GM19023 (cell line): ENCODE results near the gene SPON2.
A peak's percentile ranks its signal among the peaks of the same experiment; 100 is the strongest.

Experiments
- ATAC-seq: cut with Tn5 transposase; IDR thresholded peaks from one replicate; pipeline ENCODE4 v1.9.1; 2021; ENCODE audit warnings: mild to moderate bottlenecking, moderate library complexity; ENCODE audit not compliant: unreplicated experiment

Gene SPON2

DNA sequence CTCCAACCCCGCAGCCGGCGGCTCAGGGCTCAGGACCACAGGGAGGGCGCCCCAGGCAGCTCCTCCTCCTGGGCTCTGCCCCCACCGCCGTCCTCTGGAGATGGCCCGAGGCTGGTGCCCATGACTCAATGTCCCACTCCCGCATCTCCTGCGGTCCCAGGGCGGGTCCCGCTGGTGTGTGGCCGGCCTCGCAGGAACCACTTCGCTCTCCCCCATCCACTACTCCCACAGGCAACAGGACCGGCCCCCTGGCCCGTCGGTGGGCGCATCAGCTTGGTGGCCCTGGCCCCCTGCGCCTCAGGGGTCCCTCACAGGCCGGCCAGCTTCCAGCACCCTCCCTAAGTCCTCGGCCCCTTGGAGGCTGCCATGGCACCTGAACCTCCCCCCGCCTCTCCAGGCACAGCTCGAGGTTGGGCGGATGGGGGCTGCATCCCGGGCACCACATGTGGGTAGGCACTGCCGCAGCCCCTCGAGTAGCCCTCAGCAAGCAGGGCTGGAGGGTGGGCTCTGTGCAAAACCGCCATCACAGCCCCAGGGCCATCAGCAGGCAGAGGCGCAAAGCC, 22.8 kb upstream of the SPON2 start:
- ATAC-seq: no peak

DNA sequence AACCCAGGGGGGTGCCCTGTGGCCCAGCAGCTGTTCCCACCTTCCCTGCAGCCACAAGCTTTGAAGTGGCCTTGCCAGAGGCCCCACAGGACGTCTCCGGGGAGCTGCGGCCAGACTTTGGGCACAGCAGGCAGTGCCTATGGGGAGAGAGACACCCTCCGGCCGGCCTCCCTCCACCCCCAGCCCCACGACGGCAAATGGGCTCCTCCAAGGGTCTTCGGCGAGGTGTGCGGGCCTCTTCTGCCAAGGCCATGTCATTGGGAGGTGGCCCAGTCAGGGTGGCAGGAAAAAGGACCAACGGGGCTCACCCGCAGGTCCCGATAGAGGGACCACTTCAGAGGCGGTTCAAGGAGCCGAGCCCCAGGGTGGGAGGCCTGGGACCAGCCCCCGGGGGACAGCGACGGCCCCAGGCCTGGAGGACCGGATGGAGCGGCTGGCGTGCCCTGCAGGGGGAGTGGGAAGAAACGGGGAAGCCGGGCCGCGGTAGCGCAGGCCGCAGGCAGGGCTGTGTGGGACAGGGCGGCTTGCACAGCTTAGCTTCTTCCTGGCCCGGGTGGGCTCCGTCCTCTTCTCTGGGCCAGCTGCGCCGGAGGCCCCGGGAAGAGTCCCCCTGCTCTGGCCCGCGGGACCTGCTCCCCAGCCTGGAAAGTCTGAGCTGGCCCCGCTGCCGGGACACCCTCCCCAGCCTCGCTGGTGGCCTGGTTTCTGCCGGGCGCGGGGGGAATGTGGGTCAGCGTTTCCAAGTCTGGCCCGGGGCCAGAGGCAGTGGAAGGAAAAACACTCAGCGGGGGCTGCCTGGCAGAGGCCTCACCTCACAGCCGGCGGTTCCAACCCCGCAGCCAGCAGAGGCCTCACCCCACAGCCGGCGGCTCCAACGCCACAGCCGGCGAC, 21.9 kb upstream of the SPON2 start:
- ATAC-seq: no peak

DNA sequence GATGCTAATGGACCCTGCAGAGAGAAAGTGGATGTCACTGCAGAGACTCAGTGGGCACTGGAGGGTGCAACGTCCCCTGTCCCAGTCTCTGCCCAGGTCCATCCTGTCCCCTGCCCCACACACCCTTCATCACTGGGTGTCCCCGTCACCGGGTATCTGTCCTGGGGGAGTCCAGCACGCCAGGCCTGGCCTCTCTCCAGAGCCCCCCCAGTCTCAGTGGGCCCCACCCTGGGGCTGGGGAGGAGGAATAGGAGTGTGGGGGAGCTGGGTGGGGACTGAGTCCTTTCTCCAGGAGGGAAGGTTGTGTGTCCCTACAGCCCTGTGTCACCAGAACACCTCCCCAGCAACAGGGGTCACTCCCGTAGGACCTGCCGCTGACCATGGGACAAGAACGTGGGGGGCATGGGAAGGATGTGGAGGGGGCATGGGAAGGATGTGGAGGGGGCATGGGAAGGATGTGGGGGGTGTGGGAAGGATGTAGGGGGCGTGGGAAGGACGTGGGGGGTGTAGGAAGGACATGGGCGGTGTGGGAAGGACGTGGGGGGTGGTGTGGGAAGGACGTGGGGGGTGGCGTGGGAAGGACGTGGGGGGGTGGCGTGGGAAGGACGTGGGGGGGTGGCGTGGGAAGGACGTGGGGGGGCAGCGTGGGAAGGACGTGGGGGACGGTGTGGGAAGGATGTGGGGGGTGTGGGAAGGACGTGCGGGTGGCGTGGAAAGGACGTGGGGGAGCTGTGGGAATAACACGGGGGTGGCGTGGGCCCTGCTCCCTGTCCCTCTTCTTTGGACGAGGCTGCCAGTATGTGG, 21.0 kb upstream of the SPON2 start:
- no peak for ATAC-seq

DNA sequence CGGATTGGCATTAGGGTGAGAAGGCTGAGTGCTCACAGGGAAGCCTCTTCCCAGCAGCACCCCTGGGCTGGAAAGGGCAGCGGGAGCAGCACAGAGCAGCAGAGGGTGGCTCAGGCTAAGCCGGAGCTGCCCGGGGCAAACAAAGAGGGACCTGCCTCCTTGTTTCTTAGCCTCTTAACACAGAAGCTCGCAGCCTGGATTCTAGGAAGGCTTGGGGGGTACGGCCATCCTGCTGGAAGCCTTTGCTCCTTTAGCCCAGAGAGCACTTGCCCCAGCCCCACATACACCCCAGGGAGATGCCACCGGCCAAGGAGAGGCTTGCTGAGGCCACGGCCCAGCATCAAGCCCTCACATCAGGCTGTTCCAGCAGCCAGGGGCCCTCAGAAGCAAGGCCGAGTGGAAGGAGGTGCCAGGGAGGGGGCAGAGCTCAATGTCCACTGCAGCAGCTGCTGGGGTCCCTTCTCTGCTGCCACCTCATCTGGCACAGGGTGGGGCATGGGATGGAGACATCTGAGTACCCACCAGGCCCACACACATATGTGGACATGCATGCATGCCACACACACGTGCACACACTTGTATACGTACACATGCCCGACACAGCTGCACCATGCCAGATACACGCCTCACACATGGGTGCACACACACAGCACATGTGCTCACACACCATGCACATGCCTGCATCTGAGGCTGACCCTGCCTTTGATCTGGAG, 20.3 kb upstream of the SPON2 start:
- ATAC-seq: no peak

DNA sequence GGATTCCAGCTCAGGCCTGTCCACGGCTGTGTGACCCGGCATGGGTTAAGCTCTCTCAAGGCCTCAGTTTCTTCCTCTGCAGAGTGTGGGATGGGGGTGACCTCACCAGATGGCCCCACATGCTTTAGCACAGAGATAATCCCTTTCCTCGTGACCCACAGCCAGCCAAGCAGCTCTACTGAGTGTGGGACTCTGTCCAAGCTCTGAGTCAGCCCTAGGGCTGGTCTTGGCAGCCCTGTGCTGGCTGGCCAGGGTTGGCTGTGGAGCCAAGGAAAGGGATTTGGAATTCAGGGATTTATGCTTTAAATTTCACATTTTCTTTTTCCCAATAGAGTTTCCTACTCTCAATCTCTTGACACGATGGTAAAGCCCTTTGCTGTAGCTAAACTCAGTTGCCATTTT, 19.7 kb upstream of the SPON2 start:
- no peak for ATAC-seq

DNA sequence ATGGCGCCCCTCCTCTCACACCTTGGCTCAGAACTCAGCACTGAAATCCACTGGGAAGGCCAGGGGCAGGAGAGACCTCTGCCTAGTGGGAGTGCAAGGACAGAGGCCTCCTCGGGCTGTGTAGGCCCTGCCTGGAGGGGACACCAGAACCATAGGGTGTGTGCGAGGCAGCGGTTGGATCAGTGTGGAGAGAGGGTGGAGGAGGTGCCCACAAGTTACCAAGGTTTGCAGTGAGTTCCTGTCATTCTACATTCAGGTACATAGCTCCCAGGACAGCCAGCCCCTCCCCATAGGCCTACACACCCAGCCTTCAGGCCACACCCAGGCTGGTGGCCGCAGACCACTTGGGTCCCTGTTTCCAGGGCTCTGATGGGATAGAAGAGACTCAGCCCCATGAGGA, 19.2 kb upstream of the SPON2 start:
- ATAC-seq: no peak

DNA sequence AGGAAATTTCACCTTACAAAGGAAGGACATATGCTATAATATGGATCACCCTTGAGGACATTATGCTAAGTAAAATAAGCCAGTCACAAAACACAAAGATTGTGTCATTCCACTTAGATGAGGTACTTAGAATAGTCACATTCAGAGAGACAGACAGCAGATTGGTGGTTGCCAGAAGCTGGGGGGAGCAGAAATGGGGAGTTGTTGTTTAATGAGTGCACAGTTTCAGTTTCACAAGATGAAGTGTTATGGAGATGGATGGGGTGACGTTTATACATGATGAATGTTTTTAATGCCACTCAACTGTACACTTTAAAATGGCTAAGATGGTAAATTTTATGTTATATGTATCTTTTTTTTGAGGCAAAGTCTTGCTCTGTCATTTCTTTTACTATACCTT, 14.8 kb upstream of the SPON2 start:
- ATAC-seq: no peak

DNA sequence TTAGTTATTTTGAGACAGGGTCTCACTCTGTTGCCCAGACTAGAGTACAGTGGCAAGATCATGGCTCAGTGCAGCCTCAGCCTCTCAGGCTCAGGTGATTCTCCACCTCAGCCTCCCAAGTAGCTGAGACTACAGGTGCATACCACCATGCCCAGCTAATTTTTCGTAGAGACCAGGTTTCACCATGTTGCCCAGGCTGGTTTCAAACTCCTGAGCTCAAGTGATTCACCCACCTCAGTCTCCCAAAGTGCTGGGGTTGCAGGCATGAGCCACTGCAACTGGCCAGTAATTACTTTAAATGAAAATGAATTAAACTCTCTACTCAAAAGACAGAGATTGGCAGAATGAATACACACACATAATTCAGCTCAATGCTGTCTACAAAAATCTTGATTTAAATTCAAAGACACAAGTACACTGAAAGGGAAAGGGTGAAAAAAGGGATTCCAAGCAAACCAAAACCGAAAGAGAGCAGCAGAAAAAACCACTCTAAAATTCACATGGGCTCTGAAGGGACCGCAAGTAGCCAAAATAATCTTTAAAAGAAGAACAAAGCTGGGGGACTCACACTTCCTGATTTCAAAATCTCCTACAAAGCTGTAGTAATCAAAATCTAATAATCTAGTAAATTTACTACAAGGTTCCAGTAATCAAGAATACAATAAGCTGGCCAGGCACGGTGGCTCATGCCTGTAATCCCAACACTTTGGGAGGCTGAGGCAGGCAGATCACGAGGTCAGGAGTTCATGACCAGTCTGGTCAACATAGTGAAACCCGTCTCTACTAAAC, 11.8 kb upstream of the SPON2 start:
- peak; percentile 52 for ATAC-seq

DNA sequence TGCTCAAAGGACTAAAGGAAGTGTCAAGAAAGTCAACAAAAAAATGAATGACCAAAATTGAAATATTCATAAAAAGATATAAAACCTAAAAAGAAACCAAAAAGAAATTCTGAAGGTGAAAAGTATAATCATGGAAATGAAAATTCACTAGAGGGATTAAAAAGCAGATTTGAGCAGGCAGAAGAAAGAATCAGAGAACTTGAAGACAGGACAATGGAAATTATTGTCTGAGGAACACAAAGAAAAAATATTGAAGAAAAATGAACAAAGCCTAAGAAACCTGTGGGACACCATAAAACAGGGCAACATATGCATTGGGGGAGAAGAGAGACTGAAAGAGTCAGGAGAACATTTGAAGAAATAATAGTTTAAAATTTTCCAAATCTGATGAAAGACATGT, 9.9 kb upstream of the SPON2 start:
- no peak for ATAC-seq

DNA sequence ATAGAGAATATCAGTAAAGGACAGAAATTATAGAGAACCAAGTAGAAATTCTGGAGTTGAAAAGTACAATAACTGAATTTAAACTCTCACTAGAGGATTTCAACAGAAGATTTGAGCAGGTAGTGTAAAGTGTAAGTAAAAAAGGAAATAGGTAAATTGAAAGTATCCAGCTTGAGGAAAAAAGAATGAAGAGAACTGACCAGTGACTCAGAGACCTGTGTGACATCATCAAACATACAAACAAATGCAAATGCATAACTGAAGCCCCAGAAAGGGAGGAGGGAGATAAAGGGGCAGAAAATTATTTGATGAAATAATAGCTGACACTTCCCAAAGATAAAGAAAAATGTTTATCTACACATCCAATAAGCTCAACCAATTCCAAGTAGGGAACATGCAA, 8.3 kb upstream of the SPON2 start:
- no peak for ATAC-seq

DNA sequence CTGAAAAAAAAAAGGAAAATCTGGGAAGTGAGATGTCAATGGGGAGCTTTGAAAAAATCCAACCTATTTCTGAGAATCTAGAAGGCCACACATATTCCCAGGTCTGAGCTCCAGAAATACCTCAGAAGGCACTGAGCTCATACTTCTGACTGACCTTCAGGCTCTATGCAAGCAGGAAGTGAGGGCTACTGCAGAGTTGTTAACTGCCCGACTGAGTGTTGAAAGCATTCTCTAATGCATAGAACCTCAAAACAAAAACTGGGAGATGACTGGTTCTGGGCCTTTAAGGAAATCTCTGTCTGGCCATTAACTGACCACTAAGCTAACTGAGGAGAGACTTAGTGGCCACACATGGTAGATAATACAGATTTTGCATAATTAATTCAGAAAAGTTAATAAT, 7.6 kb upstream of the SPON2 start:
- no peak for ATAC-seq

DNA sequence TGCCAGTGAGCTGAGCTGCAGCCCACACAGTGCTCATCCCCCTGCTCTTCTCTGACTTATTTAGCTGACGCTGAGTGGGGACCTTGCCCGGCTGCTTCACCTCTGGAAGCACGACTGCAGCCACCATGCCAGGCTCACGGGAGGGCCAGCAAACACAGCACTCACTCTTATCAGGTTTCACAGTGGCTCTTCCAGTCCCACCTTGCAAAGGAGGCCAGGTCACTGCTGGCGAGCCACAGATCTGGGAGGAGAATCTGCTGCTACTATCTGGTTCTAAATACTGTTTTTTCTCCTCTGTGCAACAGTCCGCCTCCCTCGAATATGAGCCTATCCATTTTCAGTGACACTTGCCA, 6.7 kb upstream of the SPON2 start:
- no peak for ATAC-seq

DNA sequence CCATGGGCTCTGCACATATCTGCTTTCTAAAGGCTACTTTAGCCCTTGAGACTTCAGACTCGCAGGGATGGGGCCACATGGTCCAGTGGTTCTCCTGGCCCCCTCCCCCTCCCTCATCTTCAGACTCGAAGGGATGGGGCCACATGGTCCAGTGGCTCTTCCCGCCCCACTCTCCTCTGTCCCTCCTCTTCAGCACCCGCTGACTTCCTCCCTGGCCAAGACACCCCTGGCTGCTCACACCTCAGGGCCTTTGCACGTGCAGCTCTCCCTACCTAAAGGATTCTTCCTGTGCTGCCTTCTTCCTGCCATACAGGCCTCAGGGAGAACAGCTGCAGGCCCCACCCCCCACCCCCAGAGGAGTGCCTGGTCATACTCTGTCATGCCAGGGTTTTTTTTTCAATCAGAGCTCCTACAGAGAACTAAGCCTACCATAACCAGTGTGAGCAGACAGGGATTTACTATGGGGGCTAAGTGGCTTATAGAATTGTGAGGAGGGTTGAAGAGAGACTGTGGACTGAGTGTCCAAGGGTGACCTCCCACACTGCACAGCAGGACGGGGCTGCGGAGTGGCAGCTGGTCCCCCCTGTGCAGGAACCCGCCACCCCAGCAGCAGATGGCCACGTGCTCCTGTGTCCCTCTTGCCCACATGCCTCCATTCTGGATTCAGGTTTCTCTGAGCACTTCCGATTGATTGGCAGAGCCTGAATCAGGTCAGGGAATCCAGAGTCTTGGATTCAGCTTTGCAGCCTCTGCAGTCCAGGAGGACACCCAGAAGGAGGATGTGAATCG, 6.1 kb upstream of the SPON2 start:
- ATAC-seq: no peak

DNA sequence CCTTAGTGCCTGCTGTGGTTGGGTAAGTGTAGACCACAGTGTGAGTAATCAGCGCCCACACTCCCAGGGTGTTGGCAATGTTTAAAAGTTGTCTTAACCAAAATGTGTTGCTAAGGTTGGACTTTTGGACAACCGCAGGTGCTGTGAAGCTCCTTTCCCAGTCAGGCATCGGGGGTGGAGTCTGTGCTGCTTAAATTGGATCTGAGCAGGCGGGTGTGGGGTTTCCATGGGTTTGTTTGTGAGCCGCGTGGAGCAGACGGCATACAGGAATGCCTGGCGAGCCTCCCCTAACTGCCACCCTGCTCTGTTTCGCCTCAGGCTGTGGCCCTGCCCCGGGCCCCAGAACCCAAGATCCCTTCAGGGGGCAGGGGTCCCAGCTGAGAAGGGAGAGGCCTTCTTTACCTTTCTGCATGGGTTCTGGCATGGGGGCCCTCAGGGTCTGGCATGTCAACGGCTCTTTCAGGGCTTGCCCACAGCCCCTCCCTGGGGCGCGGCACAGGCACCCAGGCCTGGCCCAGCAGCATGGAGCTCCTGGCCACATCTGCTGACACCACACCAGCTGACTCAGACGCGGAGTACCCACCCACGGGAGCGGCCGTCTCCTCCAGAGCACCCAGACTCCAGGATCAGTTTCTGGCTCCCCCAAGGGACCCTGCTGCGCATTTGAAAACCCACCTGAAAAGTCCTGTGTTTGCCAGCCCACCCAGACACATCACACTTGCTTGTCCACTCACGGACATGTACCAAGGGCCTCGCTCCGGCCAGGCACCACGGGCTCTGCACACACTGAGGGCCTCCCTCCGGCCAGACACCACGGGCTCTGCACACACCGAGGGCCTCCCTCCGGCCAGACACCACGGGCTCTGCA, 5.1 kb upstream of the SPON2 start:
- no peak for ATAC-seq

DNA sequence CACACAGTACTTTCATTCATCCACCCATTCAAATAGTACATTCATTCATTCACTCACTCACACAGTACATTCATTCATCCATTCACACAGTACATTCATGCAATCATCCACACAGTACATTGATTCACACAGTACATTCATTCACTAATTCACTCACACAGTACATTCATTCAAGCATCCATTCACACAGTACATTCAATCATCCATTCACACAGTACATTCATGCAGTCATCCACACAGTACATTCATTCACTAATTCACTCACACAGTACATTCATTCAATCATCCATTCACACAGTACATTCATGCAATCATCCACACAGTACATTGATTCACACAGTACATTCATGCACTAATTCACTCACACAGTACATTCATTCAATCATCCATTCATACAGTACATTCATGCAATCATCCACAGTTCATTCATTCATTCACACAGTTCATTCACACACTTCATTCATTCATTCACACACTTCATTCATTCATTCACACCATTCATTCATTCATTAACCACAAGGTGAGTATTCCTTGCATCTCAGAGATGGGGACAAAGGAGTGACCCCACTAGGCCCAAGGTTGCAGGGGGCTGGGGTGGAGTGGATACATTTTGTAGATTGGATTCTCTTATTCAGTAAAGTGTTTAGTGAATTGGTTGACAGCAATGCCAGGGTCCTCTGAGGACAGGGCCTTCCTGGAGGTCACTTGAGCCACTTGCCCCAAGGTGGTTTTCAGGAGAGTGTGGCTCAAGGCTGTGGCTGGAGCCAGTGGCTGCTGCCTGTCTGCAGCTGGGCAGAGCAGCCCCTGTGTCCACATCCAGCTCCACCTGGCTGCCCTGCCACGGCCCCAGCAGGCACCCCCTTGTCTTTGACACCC, 4.3 kb upstream of the SPON2 start:
- no peak for ATAC-seq

DNA sequence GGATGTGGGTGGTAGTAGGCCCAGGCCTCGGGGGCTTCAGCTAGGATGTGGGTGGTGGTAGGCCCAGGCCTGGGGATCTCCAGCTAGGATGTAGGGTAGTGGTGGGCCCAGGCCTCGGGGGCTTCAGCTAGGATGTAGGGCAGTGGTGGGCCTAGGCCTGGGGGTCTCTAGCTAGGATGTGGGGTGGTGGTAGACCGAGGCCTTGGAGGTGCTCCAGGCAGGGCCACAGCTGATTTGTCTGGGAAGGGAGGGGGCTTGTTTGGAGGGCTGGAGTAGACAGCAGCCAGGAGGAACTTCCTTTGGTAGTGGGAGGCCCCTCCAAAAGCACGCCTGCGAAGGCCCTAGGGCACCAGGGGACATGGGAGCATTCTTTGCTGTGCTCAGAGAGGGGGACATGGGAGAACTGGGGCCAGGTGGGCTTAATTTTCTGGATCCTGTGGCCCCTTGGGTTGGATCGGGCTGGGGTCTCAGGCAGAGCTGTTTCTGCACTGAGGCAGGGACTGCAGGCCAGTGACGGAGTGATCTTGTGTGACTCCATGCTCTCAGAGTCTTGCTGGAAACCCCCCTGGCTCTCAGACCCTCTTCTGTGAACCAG, 3.3 kb upstream of the SPON2 start:
- no peak for ATAC-seq

DNA sequence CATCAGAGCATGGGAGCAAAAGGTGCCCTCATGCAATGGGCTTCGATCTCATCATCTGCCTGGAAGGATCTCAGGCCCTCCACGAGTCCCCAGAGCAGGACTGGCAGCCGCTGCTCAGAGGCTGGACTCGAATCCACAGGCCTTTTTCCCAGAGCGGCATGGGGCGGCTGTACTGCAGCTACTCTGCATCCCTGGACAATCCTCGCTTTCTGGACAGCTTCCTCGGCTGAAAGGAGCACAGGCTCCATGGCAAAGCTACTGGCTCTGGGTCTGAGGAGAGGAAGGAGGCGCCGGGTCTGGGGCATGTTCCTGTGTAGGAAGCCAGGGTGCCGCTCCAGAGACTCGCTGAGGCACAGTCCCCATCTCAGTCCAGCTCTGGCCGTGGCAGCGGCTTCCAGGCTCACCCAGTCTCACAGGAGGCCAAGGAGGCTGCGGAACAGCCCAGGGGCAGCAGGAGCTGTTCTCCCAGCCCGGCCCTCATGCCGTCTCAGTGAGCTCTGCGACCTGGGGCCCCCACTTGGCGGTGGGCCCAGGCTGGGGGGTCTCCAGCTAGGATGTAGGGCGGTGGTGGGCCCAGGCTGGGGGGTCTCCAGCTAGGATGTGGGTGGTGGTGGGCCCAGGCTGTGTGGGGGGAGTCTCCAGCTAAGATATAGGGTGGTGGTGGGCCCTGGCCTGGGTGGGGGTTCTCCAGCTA, 2.7 kb upstream of the SPON2 start:
- no peak for ATAC-seq
